Activated gamma-delta T cell treated with anti-CD3 and anti-CD28 coated beads, Interleukin-2, amount 50 U/mL, for 16 hours (primary cell): Measurements from ENCODE around the gene SLC1A2.
"Not testable (repeated sequence)": the region's sequence is repeated elsewhere in the genome, so short reads cannot be mapped to it uniquely, and the experiment has no call there.

ENCODE experiments used
- DNase-seq: peaks from one replicate; pipeline ENCODE4 v3.0.0-alpha.2; 2020; ENCODE audit warnings: low read depth

SLC1A2 gene

DNA sequence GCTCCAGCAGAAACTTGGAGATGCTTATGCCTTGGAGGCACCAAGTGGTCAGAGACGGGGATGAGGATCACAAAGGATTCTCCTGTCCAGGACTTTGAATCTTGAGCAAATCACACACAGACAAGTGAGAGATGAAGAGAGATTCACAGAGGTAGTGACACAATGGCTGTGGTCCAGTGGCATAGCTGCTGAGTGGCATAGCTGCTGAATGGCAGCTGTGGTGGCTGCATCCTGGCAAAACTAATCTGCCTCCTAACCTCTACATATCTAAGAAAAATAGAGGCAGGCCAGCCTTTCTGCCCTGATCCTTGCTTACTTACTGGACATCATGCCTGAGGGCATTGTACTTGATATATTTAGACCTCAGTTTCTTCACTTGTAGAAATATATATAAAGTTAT, 177.8 kb downstream of the SLC1A2 start:
- DNase-seq = no peak

DNA sequence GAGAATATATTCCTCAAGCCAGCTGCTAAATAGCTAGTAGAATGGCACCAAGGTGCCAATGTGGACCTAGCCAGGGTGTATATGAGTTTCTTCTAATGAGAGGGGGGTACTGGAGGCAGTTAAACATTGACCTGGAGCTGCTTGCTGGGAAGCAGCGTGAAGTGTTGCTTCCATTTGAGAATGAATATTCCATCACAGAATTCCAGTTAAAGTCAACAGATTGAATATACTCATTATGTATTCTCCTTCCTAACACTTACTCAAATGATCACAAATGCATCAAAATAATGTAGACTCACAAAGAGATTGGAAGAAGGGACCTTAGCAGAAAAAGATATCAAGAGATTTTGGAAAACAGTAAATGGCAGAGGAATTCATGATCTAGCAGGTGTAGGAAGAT, 178.3 kb downstream of the SLC1A2 start:
- DNase-seq = no peak

DNA sequence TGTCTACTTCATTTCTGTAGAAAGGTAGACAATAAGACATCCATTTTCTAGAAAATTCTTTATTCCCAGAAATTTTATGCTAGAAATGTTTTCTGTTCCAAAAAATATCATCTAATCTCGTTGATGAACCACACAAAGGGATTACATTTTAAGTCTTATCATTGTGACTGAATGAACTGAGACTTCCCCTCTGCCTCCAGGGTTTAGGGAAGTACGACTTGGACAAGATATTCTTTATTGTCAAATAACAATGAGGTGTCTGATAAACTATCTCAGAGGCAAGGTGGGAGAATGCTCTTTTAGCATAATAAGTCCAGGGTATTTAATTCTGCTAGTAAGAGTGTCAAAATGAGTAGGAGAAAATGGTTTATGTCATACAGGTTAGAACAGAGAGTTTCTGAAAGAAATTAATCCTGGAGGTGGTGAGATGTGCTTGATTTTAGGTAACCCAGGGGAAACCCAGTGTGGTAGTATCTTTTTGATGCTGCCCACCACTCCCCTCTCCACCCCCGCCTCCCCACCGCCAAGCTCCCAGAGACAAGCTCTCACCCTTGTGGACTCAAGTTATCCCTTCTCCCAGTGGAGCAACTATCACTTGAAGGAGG, 179.8 kb downstream of the SLC1A2 start:
- DNase-seq = no peak

DNA sequence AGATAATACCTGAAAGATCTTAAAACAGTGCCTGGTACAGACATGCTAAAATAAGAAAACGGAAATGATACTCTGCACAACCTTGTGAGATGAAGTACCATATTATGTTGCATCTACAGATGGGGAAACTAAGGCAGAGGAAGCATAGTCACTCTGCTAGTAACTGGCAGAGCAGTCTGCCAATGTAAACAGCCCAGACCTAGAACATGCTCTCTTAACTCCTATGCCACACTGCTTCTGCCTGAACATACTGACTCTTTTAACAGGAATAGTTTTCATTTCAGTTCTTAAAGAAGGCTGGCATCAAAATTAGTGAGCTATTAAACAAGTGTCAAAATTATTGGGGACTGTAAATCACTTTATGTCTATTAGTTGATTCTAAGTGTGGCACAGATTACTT, 180.5 kb downstream of the SLC1A2 start:
- no peak for DNase-seq

DNA sequence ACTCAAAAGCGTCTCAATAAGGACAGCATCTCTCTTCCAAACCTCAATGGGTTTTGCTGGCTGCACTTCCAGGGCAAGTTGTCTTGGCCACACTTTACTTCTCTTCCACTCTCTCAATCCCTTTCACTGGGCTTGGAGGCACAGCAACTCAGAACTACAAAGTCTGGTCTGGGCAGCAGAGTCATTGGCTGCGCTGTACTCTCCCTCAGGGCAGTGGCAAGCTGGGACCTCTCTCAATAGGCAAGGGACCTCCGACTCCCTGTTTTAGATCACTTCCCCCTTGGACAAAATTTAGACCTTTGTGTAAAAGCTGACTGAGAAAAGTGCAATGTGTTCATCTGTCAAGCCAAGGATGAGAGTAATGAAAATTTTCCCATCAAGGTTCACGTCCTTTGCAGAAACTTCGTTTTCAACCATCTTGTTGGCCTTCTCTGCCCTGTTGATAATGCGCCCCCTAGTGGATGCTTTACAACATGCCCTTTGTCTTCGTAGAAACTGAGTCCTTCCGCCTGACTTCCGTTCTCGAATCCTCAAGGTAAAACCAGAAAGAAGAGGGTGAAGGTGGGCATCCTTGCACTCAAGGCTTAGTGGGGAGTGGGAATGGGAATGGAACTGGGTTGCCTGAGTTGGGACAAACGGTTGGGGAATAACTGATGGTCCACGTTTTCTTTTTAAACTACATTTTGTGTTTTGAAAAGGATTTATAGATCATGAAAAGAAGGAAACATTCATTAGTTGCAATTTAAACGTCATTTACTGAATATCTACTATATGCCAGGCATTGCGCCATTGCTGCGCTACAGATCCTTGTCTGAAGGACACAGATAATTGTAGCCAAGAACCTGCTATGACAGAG, 181.3 kb downstream of the SLC1A2 start:
- peak; percentile 28 for DNase-seq

DNA sequence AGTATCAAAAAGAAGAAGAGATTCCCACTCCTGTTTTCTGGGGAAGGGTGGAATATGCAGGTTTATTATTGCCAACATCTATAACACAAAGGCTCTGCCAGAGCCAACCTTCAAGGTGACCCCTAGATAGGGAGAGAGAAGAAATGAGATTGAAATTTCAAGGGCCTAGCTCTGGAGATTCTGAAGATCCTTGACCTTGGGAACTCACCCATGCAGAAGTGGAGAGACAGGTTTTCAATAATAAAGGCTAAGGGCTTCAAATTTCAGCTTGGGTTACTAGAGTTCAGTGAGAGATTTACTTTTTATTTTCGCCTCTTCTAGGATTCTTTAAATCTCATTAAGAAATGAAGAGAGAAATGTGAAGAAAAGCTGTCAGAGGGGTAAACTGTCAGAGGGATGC, 182.0 kb downstream of the SLC1A2 start:
- no peak for DNase-seq

DNA sequence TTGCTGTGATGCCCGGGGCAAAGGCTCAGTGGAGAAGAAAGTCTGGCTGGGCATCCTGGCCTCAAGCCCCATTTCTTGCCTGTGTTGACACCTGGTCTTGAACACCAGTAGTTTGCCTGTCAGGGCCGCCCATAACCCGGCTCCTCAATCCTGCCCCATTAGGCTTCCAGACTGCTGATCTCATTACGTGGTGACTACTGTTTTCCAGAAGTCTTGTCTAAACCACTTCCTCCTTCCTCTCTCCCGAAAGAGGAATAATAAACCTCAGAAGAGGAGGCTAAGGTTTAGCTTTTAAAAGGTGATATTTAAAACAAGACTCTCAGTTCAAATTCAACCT, 182.7 kb downstream of the SLC1A2 start:
- no peak for DNase-seq

DNA sequence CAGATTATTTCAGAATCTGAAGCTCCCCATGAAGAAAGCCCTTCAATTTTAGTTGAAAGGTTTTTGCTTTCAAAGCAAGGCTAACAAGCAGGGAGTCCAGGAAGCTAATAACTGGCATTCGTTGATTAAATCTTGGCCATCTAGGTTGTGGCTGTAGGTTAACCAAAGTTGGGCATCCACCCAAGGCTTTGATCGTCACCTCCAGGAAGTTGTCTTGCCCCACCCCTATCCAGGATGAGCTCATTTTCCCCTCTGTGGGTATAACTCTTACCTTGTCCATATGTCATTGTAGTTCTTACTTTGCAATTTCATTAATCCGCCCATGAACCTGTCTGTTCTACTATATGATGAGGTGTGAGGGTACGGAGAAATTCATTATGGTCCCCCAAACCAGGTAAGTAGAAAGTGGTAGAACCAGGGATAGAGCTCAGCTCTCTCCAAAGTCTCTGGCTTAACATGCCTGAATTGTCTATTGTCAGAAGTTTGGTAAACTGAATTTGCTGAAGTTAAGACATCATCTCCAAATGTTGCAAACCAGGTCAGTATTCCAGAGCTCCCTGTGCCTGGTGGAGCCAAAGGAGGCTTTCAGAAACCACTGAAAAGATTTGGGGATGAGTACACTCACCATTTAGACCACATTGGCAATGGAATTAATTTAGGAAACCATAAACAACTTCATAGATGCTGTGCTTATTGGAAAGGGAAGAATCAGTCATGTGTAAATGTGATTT, 183.3 kb downstream of the SLC1A2 start:
- DNase-seq = peak; percentile 38

DNA sequence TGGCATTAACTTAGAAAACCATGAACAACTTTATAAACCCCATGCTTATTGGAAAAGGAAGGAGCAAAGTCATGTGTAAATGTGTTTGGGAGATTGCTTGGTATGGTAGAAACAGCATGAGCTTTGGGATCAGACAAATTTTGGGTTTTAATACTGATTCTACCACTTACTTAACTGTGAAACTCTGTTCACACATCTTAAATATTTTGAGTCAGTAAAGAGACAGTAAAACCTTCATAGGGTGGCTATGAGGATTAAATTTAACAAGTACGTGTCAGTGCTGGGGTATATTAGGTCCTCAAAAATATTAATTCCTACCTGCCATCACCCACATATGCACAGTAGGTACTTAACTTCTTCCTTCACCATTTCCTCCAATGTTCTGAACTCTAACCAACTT, 183.9 kb downstream of the SLC1A2 start:
- no peak for DNase-seq

DNA sequence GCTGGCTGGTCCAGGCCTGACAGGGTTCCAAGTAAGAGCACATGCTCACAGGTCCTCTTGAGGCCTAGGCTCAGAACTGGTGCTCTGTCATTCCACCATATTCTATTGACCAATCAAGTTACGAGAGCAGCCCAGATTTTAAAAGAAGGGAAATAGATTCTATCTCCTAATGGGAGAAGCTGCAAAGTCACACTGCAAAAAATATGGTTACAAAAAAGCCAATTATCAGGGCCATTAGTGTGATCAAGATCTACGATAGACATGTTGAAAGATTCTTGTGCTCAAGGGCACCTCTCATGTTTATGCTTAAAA, 184.2 kb downstream of the SLC1A2 start:
- DNase-seq = no peak

DNA sequence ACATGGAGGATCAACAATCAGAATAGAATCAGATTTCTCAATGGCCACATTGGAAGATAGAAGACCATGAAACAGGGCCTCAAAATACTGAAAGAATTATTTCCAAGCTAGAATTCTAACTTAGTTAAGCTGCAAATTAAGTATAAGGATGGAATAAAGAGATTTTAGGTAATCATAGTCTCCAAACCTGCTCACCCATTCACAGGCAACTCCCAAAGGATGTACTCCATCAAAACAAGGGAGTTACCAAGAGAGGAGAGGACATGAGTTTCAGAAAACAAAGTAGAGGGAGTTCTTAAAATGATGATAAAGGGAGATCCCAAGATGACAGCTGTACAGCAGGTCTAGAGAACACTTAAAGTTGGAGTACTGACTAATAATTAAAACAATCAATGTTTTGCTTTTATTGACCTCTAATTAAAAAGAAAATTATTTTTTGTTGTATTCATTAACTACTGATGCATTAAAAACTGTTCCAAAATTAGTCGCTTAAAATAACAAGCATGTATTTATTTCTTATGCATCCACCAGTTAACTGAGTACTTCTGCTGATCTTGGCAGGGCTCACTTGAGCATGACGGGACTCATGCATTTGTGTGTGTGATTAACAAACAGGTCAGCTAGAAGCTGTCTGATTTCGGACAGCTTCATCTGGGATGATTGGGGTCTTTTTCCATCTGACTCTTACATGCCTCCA, 184.8 kb downstream of the SLC1A2 start:
- no peak for DNase-seq

DNA sequence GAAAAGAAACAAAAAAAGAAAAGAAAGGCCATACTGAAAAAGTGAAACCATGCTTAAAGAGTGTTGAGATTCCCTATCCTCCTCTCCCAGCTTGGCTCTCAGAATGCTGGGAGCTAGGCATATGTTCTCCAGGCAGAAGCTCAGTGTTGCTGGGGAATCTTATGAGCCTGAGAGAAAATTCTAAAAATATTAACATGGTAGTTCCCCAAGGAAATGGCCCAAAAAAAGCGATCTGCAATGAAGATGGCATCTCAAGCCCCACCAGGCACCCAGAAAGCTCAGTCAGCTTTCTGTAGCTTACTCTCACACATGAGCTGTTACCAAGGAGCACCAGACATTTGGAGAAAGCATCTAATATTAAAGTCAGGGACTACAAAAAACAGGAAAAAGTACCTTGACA, 185.8 kb downstream of the SLC1A2 start:
- no peak for DNase-seq

DNA sequence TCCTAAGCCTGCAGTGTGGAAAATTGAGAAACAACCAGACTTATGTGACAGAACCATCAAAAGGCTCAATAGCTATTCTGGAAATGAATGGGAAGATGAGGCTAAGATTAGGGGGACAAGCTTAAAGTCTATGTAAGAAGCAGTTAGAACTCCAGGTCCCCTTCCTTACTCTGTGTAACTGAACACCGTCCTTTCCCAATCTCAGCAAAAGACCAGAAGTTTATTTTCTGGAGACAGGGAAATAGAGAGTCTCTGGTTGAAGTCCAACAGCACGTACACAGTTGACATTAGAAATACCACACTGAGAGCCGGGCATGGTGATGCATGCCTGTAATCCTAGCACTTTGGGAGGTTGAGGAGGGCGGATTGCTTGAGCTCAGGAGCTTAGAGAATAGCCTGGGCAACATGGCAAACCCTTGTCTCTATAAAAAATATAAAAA, 186.4 kb downstream of the SLC1A2 start:
- no peak for DNase-seq

DNA sequence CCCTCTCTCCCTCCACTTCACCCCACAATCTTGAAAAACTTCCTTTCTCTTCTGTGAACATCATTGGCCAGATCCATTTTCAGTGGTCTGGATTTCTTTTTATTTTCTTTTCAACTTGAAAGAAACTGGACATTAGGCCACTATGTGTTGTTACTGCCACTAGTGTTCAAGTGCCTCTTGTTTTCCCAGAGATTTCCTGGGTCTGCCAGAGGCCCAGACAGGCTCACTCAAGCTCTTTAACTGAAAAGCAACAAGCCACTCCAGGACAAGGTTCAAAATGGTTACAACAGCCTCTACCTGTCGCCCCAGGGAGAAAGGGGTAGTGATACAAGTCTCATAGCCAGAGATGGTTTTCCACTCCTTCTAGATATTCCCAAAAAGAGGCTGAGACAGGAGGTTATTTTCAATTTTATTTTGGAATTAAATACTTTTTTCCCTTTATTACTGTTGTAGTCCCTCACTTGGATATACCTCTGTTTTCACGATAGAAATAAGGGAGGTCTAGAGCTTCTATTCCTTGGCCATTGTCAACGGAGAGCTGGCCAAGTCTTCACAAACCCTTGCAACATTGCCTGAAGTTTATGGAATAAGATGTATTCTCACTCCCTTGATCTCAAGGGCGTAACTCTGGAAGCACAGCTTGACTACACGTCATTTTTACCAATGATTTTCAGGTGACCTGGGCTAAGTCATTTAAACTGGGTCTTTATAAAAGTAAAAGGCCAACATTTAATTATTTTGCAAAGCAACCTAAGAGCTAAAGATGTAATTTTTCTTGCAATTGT, 188.1 kb downstream of the SLC1A2 start:
- no peak for DNase-seq

DNA sequence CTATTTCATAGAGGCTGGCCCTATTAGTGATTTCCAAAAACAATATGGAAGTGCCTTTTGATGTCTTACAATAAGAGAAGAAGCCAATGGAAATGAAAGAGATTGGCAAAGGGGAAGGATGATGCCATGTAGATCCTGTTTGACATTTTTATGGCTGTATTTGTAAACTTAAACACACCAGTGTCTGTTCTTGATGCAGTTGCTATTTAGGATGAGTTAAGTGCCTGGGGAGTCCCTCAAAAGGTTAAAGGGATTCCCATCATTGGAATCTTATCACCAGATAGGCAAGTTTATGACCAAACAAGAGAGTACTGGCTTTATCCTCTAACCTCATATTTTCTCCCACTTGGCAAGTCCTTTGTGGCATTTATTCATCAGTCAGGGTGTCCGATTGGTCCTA, 189.0 kb downstream of the SLC1A2 start:
- no peak for DNase-seq

DNA sequence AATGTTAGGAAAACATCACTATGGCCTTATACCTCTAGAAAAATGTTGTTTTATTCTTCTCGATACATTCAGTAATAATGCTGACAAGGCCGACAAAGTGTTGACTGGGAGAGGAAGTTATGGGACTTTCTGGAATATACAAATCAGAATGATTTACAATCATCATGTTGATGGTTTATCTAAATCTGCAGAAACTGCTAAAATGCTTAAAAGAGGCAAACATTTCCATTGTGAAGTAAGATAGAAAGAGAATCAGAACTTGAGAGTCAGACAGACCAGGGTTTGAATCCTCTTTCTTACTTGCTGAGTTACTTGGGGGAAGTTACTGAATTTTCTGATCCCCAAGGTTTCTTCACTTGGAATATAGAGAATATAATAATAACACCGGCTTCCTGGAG, 191.0 kb downstream of the SLC1A2 start:
- no peak for DNase-seq

DNA sequence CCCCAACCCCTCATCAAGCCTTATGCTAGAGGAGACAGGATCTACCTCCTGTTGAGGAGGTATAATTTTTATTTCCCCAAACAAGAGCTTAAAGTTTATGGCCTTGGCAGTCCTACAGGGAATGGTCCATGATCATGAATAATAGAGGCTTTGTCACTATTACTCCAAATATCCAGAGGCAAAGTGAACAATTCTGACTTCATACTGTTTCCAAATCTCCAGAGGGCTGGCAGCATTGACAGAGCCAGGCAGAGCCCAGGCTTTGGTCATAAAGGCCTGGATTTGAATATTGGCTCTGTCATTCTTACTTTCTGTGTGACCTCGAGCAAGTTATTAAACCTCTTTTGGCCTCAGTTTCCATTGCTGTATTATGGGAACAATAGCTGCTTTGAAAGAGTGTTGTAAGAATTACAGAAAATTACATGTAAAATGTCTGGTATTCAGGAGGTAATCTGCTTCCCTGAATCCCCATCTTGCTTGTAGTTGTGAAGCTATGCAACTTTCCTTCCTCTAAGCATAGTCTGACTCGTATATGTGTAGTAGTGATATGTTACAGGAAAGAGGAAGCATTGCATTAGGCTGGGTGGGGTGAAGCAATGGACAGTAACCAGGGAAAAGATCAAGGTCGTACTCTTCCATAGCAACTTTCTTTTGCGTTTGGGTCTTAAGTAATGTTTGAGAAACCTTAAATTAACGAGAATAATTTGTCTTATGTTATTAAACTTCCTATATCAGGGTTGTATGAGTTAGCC, 191.6 kb downstream of the SLC1A2 start:
- no peak for DNase-seq

DNA sequence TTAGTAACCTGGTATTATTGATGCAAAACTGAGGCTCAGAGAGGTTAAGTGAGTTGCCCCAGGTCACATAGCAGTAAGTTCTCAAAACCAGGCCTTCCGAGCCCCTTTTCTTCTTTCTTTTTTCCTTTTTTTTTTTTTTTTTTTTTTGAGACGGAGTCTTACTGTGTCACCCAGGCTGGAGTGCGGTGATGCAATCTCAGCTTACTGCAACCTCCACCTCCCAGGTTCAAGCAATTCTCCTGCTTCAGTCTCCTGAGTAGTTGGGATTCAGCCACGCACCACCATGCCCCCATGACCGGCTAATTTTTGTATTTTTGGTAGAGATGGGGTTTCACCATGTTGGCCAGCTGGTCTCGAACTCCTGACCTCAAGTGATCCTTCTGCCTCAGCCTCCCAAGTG, 192.6 kb downstream of the SLC1A2 start:
- DNase-seq = not testable (repeated sequence)

DNA sequence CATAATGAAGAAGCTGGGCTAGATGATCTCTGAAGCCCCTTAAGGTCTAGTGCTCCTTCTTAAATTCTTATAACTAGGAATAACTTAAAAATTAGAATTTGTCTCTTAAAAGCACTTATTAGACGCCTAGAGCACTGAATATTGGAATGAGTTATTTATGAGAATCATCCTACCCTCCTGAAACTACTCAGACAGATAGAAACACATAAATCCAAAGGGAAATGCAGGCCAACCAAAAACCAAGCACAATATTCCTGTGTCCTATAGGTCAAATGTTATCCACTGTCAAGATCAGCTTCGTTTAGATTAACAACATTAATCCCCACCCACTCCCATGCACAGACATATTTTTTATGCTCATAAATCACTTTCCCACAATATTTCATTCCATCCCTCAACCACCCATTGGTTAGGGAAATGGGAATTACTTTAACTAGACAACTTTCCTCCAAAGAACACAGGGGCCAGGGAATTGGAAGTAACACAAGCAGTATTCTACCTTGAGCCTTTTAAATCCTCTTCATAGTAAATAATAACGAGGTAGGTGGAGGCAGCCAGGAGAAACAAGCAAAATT, 193.3 kb downstream of the SLC1A2 start:
- no peak for DNase-seq

DNA sequence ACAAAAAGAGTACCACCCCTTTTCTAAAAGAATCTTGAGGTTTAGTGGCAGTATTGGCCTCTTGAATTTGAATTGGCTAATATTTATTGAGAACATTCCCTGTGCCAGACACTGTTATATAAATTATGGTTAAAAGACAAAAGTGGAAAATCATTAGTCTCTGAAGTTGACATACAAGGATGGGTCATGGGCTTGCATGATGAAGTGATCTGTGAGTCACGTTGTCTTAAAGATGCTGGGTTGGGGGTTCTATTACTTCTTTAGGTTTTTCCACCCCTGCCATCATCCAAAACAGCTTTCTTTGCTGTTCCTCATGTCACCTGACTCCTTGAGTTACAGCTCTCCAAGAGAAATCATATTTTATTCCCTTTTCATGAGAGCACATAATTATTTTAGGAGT, 195.4 kb downstream of the SLC1A2 start:
- DNase-seq = no peak

DNA sequence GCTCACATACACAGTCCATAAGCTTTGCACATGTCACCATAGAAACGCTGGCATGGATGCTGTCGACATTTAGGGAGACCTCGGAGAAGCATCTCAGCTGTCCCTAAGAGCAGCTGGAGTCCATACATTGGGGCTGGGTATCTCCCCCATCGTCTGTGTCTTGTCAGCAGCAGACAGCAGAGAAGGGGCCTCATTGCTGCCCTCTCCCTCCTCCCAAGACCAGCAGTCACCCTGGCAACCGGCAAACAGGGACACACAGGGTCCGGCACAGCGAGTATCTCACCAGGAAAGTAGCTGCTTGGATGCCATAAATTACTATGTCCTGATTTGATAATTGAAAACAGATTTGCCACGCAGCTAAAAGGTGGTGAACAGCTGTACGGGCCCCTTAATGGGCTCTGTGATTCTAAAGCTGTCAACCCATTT, 196.0 kb downstream of the SLC1A2 start:
- no peak for DNase-seq
